ENCODE results near the gene VSTM4.

- TF ChIP-seq POLR2A (IDR thresholded peaks at IDR 0.05; ENCODE audit: low read depth, low read length) (no peak), POLR2AphosphoS5 (IDR thresholded peaks at IDR 0.05; ENCODE audit: low read depth, low read length) (no peak), POU2F2 (IDR thresholded peaks at IDR 0.05; ENCODE audit: low read depth, low read length) (no peak)
These were observed 48.4 kb upstream of the VSTM4 start for GRCh38 chr10:49163741-49164140.
